ENCODE measurements around the gene LCN15.
"Not testable (repeated sequence)": the region's sequence is repeated elsewhere in the genome, so short reads cannot be mapped to it uniquely, and the experiment has no call there.

LCN15 gene

DNA sequence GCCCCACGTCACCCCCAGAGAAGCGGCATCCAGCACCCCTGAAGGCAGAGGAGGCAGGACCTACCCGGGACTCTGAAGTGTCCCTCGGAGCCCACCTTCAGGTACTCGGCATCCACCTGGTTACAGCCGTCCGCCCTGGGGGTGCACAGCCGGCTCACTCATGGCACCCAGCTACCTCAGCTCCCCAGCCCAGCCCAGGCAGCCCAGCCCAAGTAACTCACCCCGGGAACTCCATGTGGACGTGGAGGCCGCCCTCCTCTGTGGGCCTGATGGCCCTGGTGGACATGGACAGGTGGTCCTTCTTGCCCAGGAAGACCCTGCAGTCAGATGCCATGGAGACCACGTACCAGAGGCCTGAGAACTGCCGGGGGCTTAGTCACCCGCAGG is 676 bp downstream of the LCN15 start:
- H3K36me3 ChIP-seq: no peaks in the 10 kb centered on the region
- no peak for TF ChIP-seq Cebpa-rat (IDR thresholded peaks at IDR 0.05)
- peak overlapping the region; percentile 68; the same call in 1 of the 2 replicates for H3K27ac ChIP-seq
- H3K9ac ChIP-seq: no peak overlapping the region
- H3K27me3 ChIP-seq: no peaks in the 10 kb centered on the region
- H3K4me1 ChIP-seq: peaks cover 95% of the 10 kb centered on the region
- H4K20me1 ChIP-seq: no peaks in the 10 kb centered on the region
- no peaks in the 10 kb centered on the region for H3K9me3 ChIP-seq
- peak overlapping the region; percentile 33; the same call in 1 of the 2 replicates for H3K4me3 ChIP-seq
- H3K4me2 ChIP-seq: peak overlapping the region; percentile 82

GRCh38 chr9:136762915-136763648 is 1.2 kb downstream of the LCN15 start:
- TF ChIP-seq Cebpa-rat (IDR thresholded peaks at IDR 0.05): no peak

GRCh38 chr9:136762221-136762691 is 2.1 kb downstream of the LCN15 start:
- H3K4me3 ChIP-seq: no peak overlapping the region
- no peaks in the 10 kb centered on the region for H3K9me3 ChIP-seq
- peak overlapping the region; percentile 55; the same call in 1 of the 2 replicates for H3K9ac ChIP-seq
- H3K27me3 ChIP-seq: no peaks in the 10 kb centered on the region
- H3K4me2 ChIP-seq: peak overlapping the region; percentile 77
- no peaks in the 10 kb centered on the region for H4K20me1 ChIP-seq
- H3K36me3 ChIP-seq: no peaks in the 10 kb centered on the region
- H3K27ac ChIP-seq: peak overlapping the region; percentile 72
- peaks cover 96% of the 10 kb centered on the region for H3K4me1 ChIP-seq
- TF ChIP-seq Cebpa-rat (IDR thresholded peaks at IDR 0.05): no peak

More at GRCh38 chr9:136762915-136763648, 1.2 kb downstream of the LCN15 start:
- no peak overlapping the region for H3K9ac ChIP-seq
- no peaks in the 10 kb centered on the region for H3K36me3 ChIP-seq
- H3K4me2 ChIP-seq: peak overlapping the region; percentile 82
- peak overlapping the region; percentile 41; the same call in 1 of the 2 replicates for H3K4me3 ChIP-seq
- H4K20me1 ChIP-seq: no peaks in the 10 kb centered on the region
- peak overlapping the region; percentile 68; the same call in 1 of the 2 replicates for H3K27ac ChIP-seq
- H3K27me3 ChIP-seq: no peaks in the 10 kb centered on the region
- peaks cover 96% of the 10 kb centered on the region for H3K4me1 ChIP-seq
- H3K9me3 ChIP-seq: no peaks in the 10 kb centered on the region

GRCh38 chr9:136761545-136761981 is 2.8 kb downstream of the LCN15 start:
- Histone ChIP-seq H3K27ac (peak overlapping the region; percentile 87), H3K9me3 (no peaks in the 10 kb centered on the region), H3K9ac (no peak overlapping the region; the same call in 1 of the 2 replicates), H4K20me1 (no peaks in the 10 kb centered on the region), H3K4me2 (peak overlapping the region; percentile 77), H3K27me3 (no peaks in the 10 kb centered on the region), H3K36me3 (no peaks in the 10 kb centered on the region), H3K4me1 (peaks cover 96% of the 10 kb centered on the region), H3K4me3 (no peak overlapping the region)
- no peak for TF ChIP-seq Cebpa-rat (IDR thresholded peaks at IDR 0.05)

DNA sequence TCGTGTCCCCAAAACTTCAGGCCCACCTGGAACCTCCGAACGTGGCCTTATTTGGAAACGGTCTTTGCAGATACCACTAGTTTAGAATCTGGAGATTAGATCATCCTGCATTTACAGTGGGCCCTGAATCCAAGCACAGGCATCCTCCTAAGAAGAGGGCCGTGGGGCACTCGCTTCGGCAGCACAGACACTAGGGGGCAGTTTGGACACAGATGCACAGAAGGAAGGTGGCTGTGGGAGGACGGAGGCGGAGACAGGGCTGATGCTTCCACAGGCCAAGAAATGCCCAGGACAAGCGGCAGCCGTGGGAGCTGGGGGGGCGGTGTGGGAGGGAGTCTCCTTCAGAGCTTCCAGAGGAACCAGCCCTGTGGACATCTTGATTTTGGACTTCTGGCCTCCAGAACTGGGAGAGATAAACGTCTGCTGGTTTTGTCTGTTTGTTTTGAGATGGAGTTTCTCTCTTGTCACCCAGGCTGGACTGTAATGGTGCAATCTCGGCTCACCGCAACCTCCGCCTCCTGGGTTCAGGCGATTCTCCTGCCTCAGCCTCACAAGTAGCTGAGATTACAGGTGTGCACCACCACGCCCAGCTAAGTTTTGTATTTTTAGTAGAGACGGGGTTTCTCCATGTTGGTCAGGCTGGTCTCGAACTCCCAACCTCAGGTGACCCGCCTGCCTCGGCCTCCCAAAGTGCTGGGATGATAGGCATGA is 3.3 kb downstream of the LCN15 start:
- H3K27me3 ChIP-seq, H4K20me1 ChIP-seq, H3K36me3 ChIP-seq, H3K9me3 ChIP-seq: not testable (repeated sequence)
- Histone ChIP-seq H3K4me1 (peaks cover 97% of the 10 kb centered on the region), H3K9ac (peak overlapping the region; percentile 75), H3K4me2 (peak overlapping the region; percentile 77), H3K27ac (peak overlapping the region; percentile 87), H3K4me3 (peak overlapping the region; percentile 54; the same call in 1 of the 2 replicates)

DNA sequence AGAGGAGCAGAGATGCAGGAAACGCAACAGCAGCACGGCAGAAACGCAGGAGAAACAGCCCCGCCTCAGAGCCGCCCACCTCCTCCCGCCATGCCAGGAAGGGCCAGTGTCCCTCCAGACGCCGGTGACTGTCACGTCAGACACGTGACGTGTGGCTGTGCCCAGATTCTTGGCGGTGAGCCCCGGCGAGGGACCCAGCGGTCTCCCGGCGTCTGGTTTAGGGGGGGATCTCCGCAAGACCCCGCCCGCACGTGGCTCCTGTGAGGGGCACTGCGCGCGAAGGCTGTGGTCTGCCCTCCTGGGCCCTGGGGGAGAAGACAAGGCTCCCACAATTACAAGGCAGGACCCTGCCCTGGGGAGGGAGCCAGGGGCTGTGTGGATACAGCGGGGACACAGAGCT is 3.9 kb downstream of the LCN15 start:
- Histone ChIP-seq H3K36me3 (no peaks in the 10 kb centered on the region), H3K4me1 (peaks cover 95% of the 10 kb centered on the region), H3K9me3 (peaks cover 10% of the 10 kb centered on the region), H4K20me1 (no peaks in the 10 kb centered on the region), H3K4me2 (peak overlapping the region; percentile 77), H3K4me3 (peak overlapping the region; percentile 54), H3K27me3 (no peaks in the 10 kb centered on the region), H3K27ac (peak overlapping the region; percentile 87), H3K9ac (peak overlapping the region; percentile 75)
- TF ChIP-seq Cebpa-rat (IDR thresholded peaks at IDR 0.05): no peak

GRCh38 chr9:136759436-136760325 is 4.6 kb downstream of the LCN15 start:
- Histone ChIP-seq H4K20me1 (no peaks in the 10 kb centered on the region), H3K4me2 (peak overlapping the region; percentile 77), H3K27me3 (no peaks in the 10 kb centered on the region), H3K9me3 (peaks cover 10% of the 10 kb centered on the region), H3K36me3 (no peaks in the 10 kb centered on the region), H3K4me3 (peak overlapping the region; percentile 54), H3K4me1 (peaks cover 95% of the 10 kb centered on the region), H3K9ac (peak overlapping the region; percentile 75), H3K27ac (peak overlapping the region; percentile 87)
- TF ChIP-seq Cebpa-rat (IDR thresholded peaks at IDR 0.05): no peak

DNA sequence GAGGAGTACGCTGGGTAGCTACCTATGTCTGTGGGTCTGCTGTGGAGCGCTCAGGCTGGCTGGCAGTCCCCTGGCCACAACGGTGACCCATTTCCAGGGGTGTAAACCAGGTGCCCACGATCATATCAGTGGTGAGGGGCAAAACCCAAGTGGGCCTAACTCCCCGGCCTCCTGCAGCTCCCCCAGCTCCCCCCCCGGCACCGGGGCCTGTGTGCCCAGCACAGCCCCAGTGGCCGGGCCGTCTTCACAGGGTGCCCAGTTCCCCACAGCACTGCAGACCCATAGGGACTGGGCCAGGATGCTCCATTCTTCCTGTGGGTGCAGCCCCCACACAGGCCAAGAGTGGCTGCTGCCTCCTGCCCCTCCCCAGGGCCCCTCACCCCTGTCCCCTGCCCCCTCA is 5.3 kb downstream of the LCN15 start:
- TF ChIP-seq Cebpa-rat (IDR thresholded peaks at IDR 0.05): no peak
- H3K4me2 ChIP-seq: peak overlapping the region; percentile 77
- H3K27me3 ChIP-seq: no peaks in the 10 kb centered on the region

GRCh38 chr9:136757751-136758140 is 6.6 kb downstream of the LCN15 start:
- peaks cover 17% of the 10 kb centered on the region for H3K9me3 ChIP-seq
- peak overlapping the region; percentile 54 for H3K4me3 ChIP-seq
- peak overlapping the region; percentile 87 for H3K27ac ChIP-seq
- no peaks in the 10 kb centered on the region for H3K36me3 ChIP-seq
- peak overlapping the region; percentile 68 for H3K9ac ChIP-seq
- peaks cover 96% of the 10 kb centered on the region for H3K4me1 ChIP-seq
- TF ChIP-seq Cebpa-rat (IDR thresholded peaks at IDR 0.05): no peak
- H3K4me2 ChIP-seq: peak overlapping the region; percentile 77
- no peaks in the 10 kb centered on the region for H3K27me3 ChIP-seq
- H4K20me1 ChIP-seq: no peaks in the 10 kb centered on the region

More for the DNA sequence above, 5.3 kb downstream of the LCN15 start:
- Histone ChIP-seq H3K4me1 (peaks cover 95% of the 10 kb centered on the region), H3K4me3 (no peak overlapping the region; the same call in 1 of the 2 replicates), H3K9ac (peak overlapping the region; percentile 63; the same call in 1 of the 2 replicates), H3K27ac (peak overlapping the region; percentile 87), H3K36me3 (no peaks in the 10 kb centered on the region), H3K9me3 (peaks cover 10% of the 10 kb centered on the region), H4K20me1 (no peaks in the 10 kb centered on the region)
